Measurements from ENCODE around the gene ADM5. TPM values are rescaled to one million over a fixed set of nuclear protein-coding genes. Genes with fewer than 3 reads are reported as not detected.

Gene ADM5
- total and polyA plus RNA-seq, 10 of the 15 experiments (the other 5 are each of a cell fraction or from before 2014, with no cell fraction given) = 0.05 to 6.0 (median 1.2) TPM; not detected in 1

DNA sequence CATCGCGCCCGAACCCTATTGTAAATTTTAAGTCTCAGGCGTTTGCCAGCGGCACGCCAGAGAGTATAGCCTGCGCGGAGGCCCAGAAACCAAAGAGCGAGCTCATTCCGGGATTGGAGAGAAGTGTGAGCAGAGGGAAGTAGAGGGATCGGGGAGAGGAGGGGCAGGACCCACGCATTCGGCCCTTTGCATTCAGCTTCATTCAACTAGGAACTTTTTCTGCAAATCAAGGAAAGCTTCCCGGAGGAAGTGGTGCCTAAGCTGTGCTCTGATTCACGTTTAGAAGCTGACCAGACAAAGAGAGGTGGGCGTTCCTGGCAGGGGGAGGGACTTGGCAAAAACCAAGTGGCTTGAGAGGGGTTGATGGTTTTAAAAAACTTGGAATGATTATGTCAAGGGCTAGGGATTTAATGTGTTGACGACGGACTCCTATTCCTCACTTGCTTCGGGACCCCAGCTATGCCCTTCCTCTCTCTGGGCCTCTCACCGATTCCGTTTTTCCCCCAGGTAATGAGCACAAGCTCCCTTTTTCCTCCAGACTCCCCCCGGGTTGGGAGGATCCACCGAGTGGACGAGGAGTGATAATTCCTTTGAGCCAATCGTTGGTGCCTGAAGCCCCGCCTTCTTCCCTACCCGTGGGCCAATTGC, 13.1 kb upstream of the ADM5 start (continued):
- TF ChIP-seq, protein P1, sequence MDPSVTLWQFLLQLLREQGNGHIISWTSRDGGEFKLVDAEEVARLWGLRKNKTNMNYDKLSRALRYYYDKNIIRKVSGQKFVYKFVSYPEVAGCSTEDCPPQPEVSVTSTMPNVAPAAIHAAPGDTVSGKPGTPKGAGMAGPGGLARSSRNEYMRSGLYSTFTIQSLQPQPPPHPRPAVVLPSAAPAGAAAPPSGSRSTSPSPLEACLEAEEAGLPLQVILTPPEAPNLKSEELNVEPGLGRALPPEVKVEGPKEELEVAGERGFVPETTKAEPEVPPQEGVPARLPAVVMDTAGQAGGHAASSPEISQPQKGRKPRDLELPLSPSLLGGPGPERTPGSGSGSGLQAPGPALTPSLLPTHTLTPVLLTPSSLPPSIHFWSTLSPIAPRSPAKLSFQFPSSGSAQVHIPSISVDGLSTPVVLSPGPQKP (IDR thresholded peaks at IDR 0.05; ENCODE audit: low read depth, low read length) = no peak
- TF ChIP-seq RBBP5 (conservative IDR thresholded peaks at IDR 0.05) = no peak
- TF ChIP-seq PML (IDR thresholded peaks at IDR 0.05; ENCODE audit: low read length) = peak; percentile 97
- TF ChIP-seq IKZF1 (conservative IDR thresholded peaks at IDR 0.05) = peak; percentile 93
- no peak for TF ChIP-seq MYB (IDR thresholded peaks at IDR 0.05; ENCODE audit: borderline replicate concordance, low read depth, low read length)
- TF ChIP-seq, protein P2, sequence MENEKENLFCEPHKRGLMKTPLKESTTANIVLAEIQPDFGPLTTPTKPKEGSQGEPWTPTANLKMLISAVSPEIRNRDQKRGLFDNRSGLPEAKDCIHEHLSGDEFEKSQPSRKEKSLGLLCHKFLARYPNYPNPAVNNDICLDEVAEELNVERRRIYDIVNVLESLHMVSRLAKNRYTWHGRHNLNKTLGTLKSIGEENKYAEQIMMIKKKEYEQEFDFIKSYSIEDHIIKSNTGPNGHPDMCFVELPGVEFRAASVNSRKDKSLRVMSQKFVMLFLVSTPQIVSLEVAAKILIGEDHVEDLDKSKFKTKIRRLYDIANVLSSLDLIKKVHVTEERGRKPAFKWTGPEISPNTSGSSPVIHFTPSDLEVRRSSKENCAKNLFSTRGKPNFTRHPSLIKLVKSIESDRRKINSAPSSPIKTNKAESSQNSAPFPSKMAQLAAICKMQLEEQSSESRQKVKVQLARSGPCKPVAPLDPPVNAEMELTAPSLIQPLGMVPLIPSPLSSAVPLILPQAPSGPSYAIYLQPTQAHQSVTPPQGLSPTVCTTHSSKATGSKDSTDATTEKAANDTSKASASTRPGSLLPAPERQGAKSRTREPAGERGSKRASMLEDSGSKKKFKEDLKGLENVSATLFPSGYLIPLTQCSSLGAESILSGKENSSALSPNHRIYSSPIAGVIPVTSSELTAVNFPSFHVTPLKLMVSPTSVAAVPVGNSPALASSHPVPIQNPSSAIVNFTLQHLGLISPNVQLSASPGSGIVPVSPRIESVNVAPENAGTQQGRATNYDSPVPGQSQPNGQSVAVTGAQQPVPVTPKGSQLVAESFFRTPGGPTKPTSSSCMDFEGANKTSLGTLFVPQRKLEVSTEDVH (IDR thresholded peaks at IDR 0.05; ENCODE audit: low read depth, partially characterized antibody) = no peak
- no peak for TF ChIP-seq WRNIP1 (IDR thresholded peaks at IDR 0.05; ENCODE audit: borderline replicate concordance, low read depth, low read length)
- TF ChIP-seq POU2F2 (IDR thresholded peaks at IDR 0.05; ENCODE audit: borderline replicate concordance, low read depth, low read length) = peak; percentile 50; the same call in 1 of the 3 replicates
- TF ChIP-seq KLF5 (IDR thresholded peaks at IDR 0.05; ENCODE audit: partially characterized antibody) = peak; percentile 99
- TF ChIP-seq TCF12 (IDR thresholded peaks at IDR 0.05; ENCODE audit: low read depth, low read length) = no peak
- TF ChIP-seq SMARCA5 (IDR thresholded peaks at IDR 0.05) = peak; percentile 99
- TF ChIP-seq JUND (IDR thresholded peaks at IDR 0.05; ENCODE audit: low read depth, low read length) = peak; percentile 98
- TF ChIP-seq SRF (IDR thresholded peaks at IDR 0.05; ENCODE audit: low read depth in 2 of 2, low read length in 2 of 2) = no peak
- no peak for TF ChIP-seq BACH1 (IDR thresholded peaks at IDR 0.05; ENCODE audit: borderline replicate concordance)
- peak; percentile 79 for TF ChIP-seq RELA (IDR thresholded peaks at IDR 0.05; ENCODE audit: borderline replicate concordance, partially characterized antibody)
- TF ChIP-seq, protein P3, sequence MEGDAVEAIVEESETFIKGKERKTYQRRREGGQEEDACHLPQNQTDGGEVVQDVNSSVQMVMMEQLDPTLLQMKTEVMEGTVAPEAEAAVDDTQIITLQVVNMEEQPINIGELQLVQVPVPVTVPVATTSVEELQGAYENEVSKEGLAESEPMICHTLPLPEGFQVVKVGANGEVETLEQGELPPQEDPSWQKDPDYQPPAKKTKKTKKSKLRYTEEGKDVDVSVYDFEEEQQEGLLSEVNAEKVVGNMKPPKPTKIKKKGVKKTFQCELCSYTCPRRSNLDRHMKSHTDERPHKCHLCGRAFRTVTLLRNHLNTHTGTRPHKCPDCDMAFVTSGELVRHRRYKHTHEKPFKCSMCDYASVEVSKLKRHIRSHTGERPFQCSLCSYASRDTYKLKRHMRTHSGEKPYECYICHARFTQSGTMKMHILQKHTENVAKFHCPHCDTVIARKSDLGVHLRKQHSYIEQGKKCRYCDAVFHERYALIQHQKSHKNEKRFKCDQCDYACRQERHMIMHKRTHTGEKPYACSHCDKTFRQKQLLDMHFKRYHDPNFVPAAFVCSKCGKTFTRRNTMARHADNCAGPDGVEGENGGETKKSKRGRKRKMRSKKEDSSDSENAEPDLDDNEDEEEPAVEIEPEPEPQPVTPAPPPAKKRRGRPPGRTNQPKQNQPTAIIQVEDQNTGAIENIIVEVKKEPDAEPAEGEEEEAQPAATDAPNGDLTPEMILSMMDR (IDR thresholded peaks at IDR 0.05 in 2 of 3, conservative IDR thresholded peaks at IDR 0.05 in 1 of 3; ENCODE audit: control insufficient read depth in 2 of 3, extremely low read depth in 1 of 3, insufficient read depth in 1 of 3, low read depth in 3 of 3, low read length in 3 of 3) = no peak
- TF ChIP-seq, protein P4, sequence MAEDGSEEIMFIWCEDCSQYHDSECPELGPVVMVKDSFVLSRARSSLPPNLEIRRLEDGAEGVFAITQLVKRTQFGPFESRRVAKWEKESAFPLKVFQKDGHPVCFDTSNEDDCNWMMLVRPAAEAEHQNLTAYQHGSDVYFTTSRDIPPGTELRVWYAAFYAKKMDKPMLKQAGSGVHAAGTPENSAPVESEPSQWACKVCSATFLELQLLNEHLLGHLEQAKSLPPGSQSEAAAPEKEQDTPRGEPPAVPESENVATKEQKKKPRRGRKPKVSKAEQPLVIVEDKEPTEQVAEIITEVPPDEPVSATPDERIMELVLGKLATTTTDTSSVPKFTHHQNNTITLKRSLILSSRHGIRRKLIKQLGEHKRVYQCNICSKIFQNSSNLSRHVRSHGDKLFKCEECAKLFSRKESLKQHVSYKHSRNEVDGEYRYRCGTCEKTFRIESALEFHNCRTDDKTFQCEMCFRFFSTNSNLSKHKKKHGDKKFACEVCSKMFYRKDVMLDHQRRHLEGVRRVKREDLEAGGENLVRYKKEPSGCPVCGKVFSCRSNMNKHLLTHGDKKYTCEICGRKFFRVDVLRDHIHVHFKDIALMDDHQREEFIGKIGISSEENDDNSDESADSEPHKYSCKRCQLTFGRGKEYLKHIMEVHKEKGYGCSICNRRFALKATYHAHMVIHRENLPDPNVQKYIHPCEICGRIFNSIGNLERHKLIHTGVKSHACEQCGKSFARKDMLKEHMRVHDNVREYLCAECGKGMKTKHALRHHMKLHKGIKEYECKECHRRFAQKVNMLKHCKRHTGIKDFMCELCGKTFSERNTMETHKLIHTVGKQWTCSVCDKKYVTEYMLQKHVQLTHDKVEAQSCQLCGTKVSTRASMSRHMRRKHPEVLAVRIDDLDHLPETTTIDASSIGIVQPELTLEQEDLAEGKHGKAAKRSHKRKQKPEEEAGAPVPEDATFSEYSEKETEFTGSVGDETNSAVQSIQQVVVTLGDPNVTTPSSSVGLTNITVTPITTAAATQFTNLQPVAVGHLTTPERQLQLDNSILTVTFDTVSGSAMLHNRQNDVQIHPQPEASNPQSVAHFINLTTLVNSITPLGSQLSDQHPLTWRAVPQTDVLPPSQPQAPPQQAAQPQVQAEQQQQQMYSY (CRISPR knock-in tag; IDR thresholded peaks at IDR 0.05) = no peak
